Stimulated activated CD8-positive, alpha-beta memory T cell treated with anti-CD3 and anti-CD28 coated beads, Interleukin-15, amount 100 ng/mL, for 1 hour (primary cell): Measurements from ENCODE around the gene PRAF2.

Source experiments
- DNase-seq: peaks from one replicate; pipeline ENCODE4 v3.0.0-alpha.2; 2020; ENCODE audit warnings: low read depth

PRAF2 gene

DNA sequence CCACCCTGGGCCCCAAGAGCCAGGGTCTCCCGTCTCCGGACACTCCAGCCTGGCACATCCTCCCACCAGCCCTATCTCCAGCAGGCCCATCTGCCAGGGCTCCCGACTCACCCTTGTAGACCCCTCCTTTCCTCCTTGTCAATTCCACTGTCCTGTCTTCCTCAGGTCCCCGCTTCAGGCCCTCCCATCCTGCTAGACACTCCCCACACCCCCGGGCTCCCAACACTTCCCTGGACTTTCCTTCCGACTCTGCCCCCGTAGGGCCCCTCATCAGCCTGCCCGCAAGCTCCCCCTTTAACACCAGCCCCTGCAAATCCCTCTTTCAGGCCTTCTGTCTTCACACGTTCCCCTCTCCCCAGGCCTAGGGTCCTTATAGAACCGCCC lies 1.1 kb downstream of the PRAF2 start:
- DNase-seq, result no peak

DNA sequence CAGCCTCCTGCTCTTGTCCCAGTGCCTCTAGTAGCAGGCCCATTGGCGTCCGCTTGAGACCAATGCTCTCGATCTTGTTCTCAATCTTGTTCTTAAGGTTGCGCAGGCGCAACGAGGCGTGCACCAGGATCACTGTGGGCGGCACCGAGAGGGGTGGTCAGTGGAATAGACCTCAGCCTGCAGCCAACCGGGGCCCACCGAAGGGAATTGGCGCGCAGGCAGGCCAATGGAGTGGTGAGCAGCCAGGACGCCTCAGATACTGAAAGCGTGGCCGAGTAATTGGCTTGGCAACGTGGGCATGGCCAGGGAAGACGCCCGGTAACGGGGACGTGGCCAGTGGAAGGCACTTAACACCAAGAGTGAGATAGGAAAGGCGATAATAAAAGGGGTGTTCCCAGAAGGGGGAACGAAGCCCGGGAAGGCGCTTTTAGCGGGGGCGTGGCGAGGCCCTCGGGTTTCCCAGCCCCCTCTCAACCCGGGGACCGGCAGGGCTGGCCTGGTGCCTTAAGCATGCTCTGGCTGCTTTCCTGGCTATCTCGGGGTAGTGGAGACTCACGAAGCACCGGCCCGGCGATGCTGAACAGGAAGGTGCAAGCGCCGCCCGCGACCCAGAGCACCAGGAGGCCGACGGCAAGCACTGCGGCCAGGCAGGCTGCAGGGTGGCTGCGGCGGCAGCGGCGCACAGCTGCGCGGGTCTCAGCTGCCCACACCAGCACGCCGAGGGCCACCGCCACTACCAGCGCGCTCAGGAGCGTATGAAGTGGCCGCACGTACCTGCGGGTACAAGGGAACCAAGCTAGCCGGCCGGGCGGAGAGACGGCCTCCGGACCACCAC lies 1.7 kb downstream of the PRAF2 start:
- DNase-seq, result no peak

DNA sequence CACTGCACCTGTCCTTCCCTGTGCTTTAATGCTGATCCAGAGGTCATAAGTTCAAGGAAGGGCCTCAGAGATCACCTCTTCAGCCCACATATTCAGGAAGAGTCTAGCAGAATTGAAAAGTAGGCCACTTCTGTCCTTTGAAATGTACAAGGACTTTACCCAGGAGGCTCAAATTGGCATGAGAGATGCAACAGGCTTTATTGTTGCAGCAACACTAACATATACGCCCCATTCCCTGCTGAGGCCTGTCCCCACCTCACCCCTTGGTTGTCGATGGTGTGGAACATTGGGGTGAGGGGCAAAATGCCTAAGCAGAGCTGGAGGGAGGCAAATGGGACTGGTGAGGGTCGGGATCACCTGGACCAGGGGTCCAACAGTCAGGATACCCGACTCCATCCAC lies 2.8 kb downstream of the PRAF2 start:
- no peak for DNase-seq

DNA sequence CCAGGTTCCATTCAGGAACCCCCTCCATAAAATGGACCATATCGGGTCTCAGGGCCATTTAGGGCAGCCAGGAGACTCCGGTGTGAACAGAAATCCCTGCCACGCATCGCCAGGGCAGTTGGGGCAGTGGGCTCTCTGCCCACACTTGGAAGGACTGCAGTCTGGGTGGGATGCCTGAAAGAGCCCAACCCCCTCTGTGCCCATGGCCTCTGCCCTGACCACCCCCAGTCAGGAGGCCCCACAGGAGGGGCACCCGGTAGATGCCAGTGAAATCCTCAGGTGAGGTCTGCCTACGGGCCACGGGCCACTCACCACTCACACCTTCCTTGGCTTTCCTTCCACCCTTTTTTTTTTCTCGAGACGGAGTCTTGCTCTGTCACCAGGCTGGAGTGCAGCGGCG lies 4.8 kb downstream of the PRAF2 start:
- DNase-seq, result no peak

DNA sequence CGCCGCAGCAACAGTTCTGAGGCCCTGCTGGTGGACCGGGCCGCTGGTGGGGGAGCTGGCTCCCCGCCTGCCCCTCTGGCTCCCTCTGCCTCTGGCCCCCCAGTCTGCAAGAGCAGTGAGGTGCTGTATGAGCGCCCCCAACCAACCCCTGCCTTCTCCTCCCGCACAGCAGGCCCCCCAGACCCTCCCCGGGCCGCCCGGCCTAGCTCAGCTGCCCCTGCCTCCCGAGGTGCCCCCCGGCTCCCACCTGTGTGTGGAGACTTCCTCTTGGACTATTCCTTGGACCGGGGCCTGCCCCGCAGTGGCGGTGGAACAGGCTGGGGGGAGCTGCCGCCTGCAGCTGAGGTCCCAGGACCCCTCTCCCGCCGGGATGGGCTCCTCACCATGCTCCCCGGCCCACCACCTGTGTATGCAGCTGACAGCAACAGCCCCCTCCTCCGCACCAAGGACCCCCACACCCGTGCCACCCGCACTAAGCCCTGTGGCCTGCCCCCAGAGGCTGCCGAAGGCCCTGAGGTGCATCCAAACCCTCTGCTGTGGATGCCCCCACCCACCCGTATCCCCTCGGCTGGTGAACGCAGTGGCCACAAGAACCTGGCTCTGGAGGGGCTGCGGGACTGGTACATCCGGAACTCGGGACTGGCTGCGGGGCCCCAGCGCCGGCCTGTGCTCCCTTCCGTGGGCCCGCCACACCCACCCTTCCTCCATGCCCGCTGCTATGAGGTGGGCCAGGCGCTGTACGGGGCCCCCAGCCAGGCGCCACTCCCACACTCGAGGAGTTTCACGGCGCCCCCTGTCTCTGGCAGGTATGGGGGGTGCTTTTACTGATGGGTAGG lies 6.3 kb downstream of the PRAF2 start:
- no peak for DNase-seq

GRCh38 chrX:49066690-49067089 lies 7.1 kb downstream of the PRAF2 start:
- no peak for DNase-seq

- no peak for DNase-seq
Measured at GRCh38 chrX:49066278-49066677, 7.5 kb downstream of the PRAF2 start.

DNA sequence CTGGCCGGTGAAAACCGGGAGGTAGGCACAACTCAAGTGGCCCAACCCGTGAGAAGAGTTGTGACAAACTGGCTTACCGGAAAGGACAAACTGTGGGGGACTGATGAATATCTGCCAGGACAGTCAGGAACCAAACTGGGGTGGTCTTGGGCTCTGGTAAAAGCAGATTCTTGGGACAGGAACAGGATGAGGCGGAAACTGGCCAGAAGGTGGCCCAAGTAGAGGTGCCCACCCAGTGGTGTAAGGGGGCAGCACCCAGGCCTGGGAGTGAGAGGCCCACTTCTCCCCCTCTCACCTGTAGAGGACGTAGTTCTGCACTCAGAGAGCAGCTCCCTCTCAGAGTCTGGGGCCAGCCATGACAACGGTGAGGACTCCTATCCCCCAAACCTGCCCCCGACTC lies 9.1 kb downstream of the PRAF2 start:
- DNase-seq, result no peak

GRCh38 chrX:49064303-49064702 lies 9.5 kb downstream of the PRAF2 start:
- DNase-seq, result no peak

- no peak for DNase-seq
Measured at GRCh38 chrX:49063715-49064114, 10.1 kb downstream of the PRAF2 start.

- no peak for DNase-seq
Measured at GRCh38 chrX:49061916-49062315, 11.9 kb downstream of the PRAF2 start.

DNA sequence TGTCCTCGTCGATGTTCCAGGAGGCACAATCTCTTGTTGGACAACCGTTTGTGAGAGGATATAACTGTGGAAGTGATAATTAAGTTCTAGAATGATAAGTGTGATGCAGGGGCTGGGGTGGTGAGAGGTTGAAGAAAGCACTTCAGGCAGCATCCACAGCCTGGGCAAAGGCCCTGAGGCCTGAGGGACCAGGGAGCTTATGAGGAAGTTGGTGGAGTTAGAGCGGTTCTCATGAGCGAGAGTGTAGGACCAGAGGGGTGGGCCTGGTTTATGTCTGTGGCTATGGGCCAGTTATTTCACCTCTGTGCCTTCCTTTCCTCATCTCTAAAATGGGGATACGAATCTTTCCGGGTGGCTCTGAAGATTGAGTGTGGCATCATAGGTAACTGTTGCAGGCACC lies 12.3 kb downstream of the PRAF2 start:
- DNase-seq, result no peak

DNA sequence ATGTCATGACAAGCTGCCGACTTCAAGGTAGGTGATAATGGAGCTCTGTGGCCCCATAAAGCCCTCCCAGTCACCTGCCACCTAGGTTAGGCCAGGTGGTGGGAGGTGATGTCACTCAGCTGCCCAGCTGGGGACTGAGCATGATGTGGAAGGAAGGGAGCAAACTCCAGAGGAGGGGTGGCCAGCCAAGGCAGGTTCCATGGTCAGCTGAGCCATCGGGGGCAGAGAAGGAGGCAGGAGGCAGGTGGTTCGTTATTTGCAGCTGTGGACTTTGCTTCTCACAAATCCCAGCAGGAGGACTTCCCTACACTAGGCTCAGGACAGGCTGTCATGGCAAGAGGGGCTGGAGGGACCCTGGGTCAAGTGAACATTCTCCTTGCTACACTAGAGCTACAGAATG lies 12.9 kb downstream of the PRAF2 start:
- DNase-seq, result no peak

DNA sequence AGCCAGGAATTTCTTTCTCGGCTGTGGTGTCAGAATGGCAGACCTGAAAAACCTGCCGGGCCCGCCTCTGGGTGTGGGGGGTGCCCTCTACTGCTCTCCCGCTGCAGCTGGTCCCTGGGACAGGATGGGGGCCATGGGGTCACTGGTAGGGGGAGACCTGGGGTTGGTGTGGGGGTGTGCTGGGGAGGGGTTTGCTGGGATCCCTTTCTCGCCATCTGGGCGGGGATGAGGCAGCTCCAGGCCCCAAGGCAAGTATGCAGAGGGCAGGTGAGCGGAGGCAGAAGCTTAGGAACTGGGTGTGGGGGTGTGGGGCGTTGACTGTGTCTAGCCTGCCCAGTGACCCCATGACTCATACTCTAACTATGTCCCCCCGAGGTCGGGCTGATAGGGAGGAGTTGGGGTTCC lies 14.1 kb downstream of the PRAF2 start:
- DNase-seq, result no peak

DNA sequence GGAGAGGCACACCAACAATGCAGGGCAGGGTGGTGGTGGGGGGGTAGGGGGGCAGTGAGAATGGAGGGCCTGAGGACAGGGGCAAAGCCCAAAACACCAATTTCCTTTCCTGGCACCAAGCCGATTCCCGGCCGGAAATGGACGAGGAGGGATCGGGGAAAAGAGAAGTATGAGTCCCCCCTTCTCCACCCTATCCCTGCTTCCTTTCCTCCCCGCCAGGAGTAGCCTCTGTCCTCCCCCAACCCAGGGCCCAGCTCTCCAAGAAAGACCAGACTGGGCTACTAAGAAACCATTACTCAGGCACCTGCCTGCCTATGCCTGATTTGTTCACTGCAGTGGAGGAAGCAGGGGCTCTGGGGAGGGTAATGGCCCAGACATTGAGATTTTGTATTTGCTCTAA lies 14.6 kb downstream of the PRAF2 start:
- no peak for DNase-seq

GRCh38 chrX:49058794-49059193 lies 15.0 kb downstream of the PRAF2 start, which contains the start of gene CCDC120:
Gene CCDC120, plus strand, starts transcription at chrX:49058999. Its CDS starts 3,043 bp downstream, at chrX:49062042.
- no peak for DNase-seq

DNA sequence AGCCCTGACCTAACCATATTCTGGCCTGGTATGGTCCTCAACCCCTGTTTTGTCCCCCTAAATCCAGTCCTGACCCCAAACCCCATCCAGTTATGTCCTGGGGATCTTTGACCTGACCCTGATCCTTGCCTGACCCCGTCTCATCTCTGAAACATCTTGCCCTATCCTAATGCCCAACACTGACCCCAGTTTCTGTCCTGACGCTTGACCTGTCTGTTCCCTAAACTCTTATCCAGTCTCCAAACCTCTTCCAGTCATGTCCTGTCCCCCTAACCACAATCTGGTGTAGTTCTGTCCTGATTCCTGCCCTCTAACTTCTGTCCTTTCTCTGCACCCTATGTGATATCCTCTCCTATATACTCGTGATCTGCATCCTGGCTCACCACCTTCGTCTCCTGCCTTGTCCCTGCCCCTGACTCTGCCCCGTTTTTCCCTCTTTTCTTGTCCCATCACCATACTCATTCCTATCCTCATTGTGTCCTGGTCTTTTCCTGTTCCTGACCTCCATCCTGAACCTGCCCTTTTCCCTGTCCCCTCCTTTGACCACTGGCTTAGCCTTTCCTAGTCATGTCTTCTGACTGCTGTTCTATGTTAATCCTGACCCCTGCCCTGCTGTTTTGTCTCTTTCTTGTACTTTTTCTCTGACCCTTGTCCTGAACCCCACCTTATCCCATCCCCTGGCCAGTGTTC lies 19.6 kb downstream of the PRAF2 start:
- no peak for DNase-seq

GRCh38 chrX:49053223-49054072 lies 20.4 kb downstream of the PRAF2 start:
- DNase-seq, result peak; percentile 24

DNA sequence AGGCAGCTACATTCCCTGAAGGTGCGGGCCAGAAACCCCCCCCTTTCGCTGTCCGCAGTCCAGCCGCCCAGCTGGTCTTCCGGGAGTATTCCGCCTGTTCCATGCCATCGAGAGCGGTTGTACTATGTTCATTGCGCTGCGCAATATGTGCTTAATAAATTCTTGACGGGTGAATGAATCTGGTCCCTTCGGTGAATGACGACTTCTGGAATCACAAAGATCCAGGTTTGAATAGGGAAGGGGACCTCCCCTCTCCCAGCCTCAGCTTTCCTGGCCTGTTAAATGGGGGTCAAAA lies 29.9 kb downstream of the PRAF2 start:
- no peak for DNase-seq

DNA sequence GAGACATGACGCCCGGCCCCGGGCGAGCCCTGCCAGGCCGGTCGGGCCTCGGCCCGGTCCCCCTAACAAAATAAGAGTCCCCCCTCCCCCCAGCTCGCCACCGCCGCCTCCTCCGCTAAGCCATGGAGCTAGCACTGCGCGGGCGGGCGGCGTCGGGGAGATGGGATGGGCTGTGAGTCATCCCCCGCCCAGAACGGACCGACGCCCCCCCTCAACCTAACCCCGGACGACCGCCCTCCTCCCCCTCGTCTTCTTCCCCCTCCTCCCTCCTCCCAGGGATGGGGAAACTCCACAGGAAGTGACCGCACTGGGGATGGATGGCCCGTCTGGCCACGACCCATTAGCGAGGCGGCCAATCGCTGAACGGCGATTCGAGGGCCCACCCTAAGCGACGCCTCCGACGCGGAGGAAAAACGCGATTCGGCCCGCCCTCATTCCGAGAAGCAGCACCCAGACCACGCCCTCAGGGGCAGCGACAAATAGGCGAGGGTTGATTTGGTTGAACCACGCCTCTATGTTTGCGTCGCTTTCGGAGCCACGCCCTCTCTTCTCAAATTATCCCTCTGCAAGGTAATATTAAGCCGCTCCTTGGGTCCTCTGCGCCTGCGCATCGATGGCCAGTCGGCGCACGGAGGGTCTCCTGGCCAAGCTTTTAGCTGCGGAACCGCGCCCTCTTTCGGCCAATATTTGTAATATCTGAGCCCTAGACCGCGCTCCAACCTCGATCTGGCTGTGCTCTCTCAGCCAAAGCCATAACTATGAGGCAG lies 30.4 kb downstream of the PRAF2 start, which contains the start of gene TFE3:
Gene TFE3, minus strand, starts transcription at position 138 of the 767 bp plus-strand sequence. Its CDS starts 131 bp downstream, at position 7.
- peak; percentile 85 for DNase-seq
